Cerebellar cortex (tissue), 1 donor: ENCODE results near the gene PHOX2A.
"Not testable (repeated sequence)": the region's sequence is repeated elsewhere in the genome, so short reads cannot be mapped to it uniquely, and the experiment has no call there.

Source experiments
- DNase-seq: peaks from one replicate; pipeline ENCODE4 v3.0.0-alpha.2; 2015; ENCODE audit warnings: low spot score

The PHOX2A gene

GRCh38 chr11:72222106-72222891, 21.7 kb downstream of the PHOX2A start:
- no peak for DNase-seq

GRCh38 chr11:72221386-72222075, 22.4 kb downstream of the PHOX2A start:
- no peak for DNase-seq

GRCh38 chr11:72220696-72221363, 23.1 kb downstream of the PHOX2A start:
- no peak for DNase-seq

DNA sequence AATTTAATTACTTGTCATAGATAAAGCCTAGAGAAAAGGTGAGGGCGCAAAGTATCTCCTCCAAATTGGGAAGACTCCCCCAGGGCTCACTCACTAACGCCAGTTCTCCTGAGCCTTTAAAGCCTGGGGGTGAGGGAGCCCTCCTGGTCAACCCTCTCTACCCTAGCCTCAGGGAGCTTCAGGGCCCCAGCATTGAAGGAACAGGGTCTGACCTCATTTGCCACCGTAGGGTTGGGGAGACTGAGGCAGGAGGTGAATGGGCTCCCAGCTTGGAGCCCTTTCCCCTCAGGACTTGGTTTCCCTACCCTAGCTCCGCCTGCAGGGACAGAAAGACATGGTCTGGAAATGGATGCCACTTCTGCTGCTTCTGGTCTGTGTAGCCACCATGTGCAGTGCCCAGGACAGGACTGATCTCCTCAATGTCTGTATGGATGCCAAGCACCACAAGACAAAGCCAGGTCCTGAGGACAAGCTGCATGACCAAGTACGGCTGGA, 25.7 kb downstream of the PHOX2A start:
- DNase-seq: no peak

DNA sequence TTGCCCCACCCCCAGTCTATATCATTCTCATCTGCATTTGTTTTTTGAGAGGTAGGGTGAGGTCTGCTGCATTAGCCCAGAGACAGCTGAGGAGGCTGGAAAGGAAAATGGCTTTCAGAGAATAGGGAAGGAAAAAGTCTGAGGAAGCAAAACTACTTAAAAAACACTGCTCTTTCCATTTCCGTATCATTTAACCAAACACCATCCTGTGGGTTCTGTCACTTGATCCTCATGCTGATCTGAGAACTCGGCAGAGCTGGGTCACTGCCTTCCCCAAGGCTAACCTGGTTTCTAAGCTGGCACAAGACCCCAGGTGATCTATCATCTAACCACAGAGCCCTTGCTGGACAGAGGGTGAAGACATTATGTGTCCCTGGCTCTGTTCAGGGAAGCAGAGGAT, 26.1 kb downstream of the PHOX2A start:
- DNase-seq: no peak

DNA sequence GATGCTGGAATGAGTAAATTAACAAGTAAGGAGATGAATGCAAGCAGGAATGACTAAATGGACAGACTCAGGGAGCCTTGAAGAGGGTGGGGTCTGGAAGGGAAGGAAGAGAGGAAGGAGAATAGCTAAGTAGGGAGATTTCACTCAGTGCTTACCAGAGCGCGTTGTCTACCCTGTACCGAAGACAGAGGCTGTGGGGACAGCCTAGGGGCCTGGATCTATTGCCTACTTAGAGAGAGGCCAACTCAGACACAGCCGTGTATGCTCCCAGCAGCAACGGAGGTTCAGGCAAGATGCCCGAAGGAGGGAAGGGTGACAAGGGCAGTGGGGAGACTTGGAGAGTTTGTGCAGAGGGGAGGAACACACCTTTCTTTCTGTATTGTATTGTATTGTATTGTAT, 27.3 kb downstream of the PHOX2A start, which contains the start of gene FOLR2:
Gene FOLR2, plus strand, starts transcription at position 157 of the 400 bp plus-strand sequence. CDS start 1,791 bp downstream, outside the sequence.
- DNase-seq: no peak

- no peak for DNase-seq
Measured at GRCh38 chr11:72209101-72209500, 34.9 kb downstream of the PHOX2A start.

- DNase-seq: no peak
Measured at GRCh38 chr11:72208281-72208680, 35.7 kb downstream of the PHOX2A start.

- DNase-seq: not testable (repeated sequence)
Measured at GRCh38 chr11:72206794-72207193, 37.2 kb downstream of the PHOX2A start.

- DNase-seq: no peak
Measured at GRCh38 chr11:72204886-72205285, 39.1 kb downstream of the PHOX2A start.

GRCh38 chr11:72203163-72203562, 40.8 kb downstream of the PHOX2A start:
- no peak for DNase-seq

- DNase-seq: no peak
Measured at GRCh38 chr11:72202571-72202970, 41.4 kb downstream of the PHOX2A start.

DNA sequence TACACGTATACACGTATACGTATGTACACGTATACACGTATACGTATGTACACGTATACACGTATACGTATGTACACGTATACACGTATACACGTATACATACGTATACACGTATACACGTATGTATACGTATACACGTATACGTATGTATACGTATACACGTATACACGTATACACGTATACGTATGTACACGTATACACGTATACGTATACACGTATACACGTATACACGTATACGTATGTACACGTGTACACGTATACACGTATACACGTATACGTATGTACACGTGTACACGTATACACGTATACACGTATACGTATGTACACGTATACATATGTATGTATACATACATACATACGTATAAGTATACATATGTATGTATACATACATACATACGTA, 42.5 kb downstream of the PHOX2A start:
- not testable (repeated sequence) for DNase-seq

GRCh38 chr11:72195518-72196270, 48.3 kb downstream of the PHOX2A start:
- DNase-seq: no peak

GRCh38 chr11:72191961-72192381, 52.0 kb downstream of the PHOX2A start, which contains the start of gene FOLR1:
Gene FOLR1 (plus strand): TSS chr11:72192140. CDS start chr11:72192174, 34 bp downstream.
- no peak for DNase-seq

DNA sequence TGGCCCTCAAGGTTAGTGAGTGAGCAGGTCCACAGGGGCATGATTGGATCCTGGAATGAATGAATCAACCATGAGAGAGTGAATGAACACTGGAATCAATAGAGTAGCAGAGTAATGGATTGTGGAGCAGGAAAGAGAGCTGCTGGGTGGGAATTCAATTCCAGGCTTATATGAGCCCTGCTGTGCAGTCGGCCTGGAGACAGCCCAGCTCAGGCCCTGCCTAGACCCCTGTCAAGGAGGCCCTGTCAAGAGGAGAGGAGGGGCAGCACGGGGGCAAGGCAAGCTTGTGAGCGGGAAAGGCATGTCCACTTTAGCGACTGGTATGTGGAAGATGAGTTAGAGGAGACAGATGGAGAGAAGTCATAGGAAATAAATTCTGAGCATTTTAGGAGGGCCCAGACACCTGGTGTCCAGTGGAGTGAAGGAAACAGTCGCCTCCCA, 53.3 kb downstream of the PHOX2A start:
- DNase-seq: no peak

- DNase-seq: no peak
Measured at GRCh38 chr11:72189455-72190250, 54.3 kb downstream of the PHOX2A start.
